ENCODE measurements around the gene GPR68. TPM values are rescaled to one million over a fixed set of nuclear protein-coding genes. Genes with fewer than 3 reads are reported as not detected.
"Not testable (repeated sequence)": the region's sequence is repeated elsewhere in the genome, so short reads cannot be mapped to it uniquely, and the experiment has no call there.

Gene GPR68
- polyA plus RNA-seq, 1 experiment: 0.45 TPM

- no peak for DNase-seq (ENCODE audit: low read depth)
- ChIA-PET CTCF (no interaction called here), POLR2A (no interaction called here)
- peak; percentile 21; the same call in 1 of the 2 replicates for TF ChIP-seq CTCF (IDR thresholded peaks at IDR 0.05; ENCODE audit: insufficient read depth, low read depth, low read length)
- Histone ChIP-seq H3K4me3 (ENCODE audit: low read depth, low read length) (peak overlapping the region; percentile 38), H3K36me3 (ENCODE audit: control insufficient read depth, insufficient read depth, low read length) (no peaks in the 10 kb centered on the region), H3K27me3 (ENCODE audit: control insufficient read depth, insufficient read depth, low read length) (peaks cover 2% of the 10 kb centered on the region)
Measured at GRCh38 chr14:91252871-91253794, 8.6 kb upstream of the GPR68 start.

- H3K27me3 ChIP-seq (ENCODE audit: control insufficient read depth, insufficient read depth, low read length): no peaks in the 10 kb centered on the region; the same call in 1 of the 2 replicates
- H3K36me3 ChIP-seq (ENCODE audit: control insufficient read depth, insufficient read depth, low read length): no peaks in the 10 kb centered on the region
- no peak for TF ChIP-seq CTCF (IDR thresholded peaks at IDR 0.05; ENCODE audit: insufficient read depth, low read depth, low read length)
- DNase-seq (ENCODE audit: low read depth): no peak
- ChIA-PET POLR2A (no interaction called here), CTCF (no interaction called here)
- no peak overlapping the region for H3K4me3 ChIP-seq (ENCODE audit: low read depth, low read length)
Measured at GRCh38 chr14:91250912-91251311, 6.4 kb upstream of the GPR68 start.

GRCh38 chr14:91249841-91250616, 5.5 kb upstream of the GPR68 start:
- ChIA-PET CTCF (interaction anchor here (2.3 kb wide), 1 partner anchor 9 kb away, joined by 5 read pairs; no protein-coding TSS in a partner anchor), POLR2A (no interaction called here)
- Histone ChIP-seq H3K4me3 (ENCODE audit: low read depth, low read length) (no peak overlapping the region), H3K36me3 (ENCODE audit: control insufficient read depth, insufficient read depth, low read length) (no peaks in the 10 kb centered on the region), H3K27me3 (ENCODE audit: control insufficient read depth, insufficient read depth, low read length) (no peaks in the 10 kb centered on the region)
- TF ChIP-seq CTCF (IDR thresholded peaks at IDR 0.05; ENCODE audit: insufficient read depth, low read depth, low read length): no peak
- no peak for DNase-seq (ENCODE audit: low read depth)

- CTCF ChIA-PET: interaction anchor here (0.6 kb wide), 1 partner anchor 211 kb away, joined by 3 read pairs; no protein-coding TSS in a partner anchor
- no peak for TF ChIP-seq CTCF (IDR thresholded peaks at IDR 0.05; ENCODE audit: insufficient read depth, low read depth, low read length)
- POLR2A ChIA-PET: no interaction called here
- no peaks in the 10 kb centered on the region for H3K36me3 ChIP-seq (ENCODE audit: control insufficient read depth, insufficient read depth, low read length)
- no peak overlapping the region for H3K4me3 ChIP-seq (ENCODE audit: low read depth, low read length)
- no peak for DNase-seq (ENCODE audit: low read depth)
- H3K27me3 ChIP-seq (ENCODE audit: control insufficient read depth, insufficient read depth, low read length): no peaks in the 10 kb centered on the region
Measured at GRCh38 chr14:91246051-91246852, 1.7 kb upstream of the GPR68 start.

- H3K4me3 ChIP-seq (ENCODE audit: low read depth, low read length); H3K27me3 ChIP-seq (ENCODE audit: control insufficient read depth, insufficient read depth, low read length); H3K36me3 ChIP-seq (ENCODE audit: control insufficient read depth, insufficient read depth, low read length); POLR2A ChIA-PET; CTCF ChIA-PET; DNase-seq (ENCODE audit: low read depth): not testable (repeated sequence)
Measured at GRCh38 chr14:91245616-91246015, 1.1 kb upstream of the GPR68 start.

All from BJ (cell line).